Ovary (tissue), 9 donors: Measurements from ENCODE around the gene CNDP2. TPM values are rescaled to one million over a fixed set of nuclear protein-coding genes. Genes with fewer than 3 reads are reported as not detected.

Source experiments
- DNase-seq, 5 donors: peaks; one replicate each; pipeline ENCODE4 v3.0.0-alpha.2; 2019 to 2020
- H3K27ac ChIP-seq, 2 donors: fragments of 200-600 bp; one replicate each; pipeline versions ENCODE4 v1.5.1 to v1.8.0; 2019 to 2022
- H3K27me3 ChIP-seq: fragments of 200-600 bp; one replicate; pipeline ENCODE4 v1.8.0; 2022
- H3K36me3 ChIP-seq: fragments of 200-600 bp; sonication (generic); one replicate; pipeline ENCODE4 v1.5.1; 2019
- H3K4me1 ChIP-seq: one replicate; pipeline ENCODE4 v1.8.1; 2013; ENCODE audit warnings: mild to moderate bottlenecking, moderate library complexity; ENCODE audit not compliant: insufficient read depth
- H3K4me3 ChIP-seq: fragments of 200-600 bp; sonication (generic); one replicate; pipeline ENCODE4 v1.5.1; 2017
- H3K9me3 ChIP-seq, 2 donors: fragments of 200-600 bp in 1 of 2; sonication (generic) in 1 of 2; one replicate each; pipeline versions ENCODE4 v1.5.1 to v1.8.1; 2013 to 2019; ENCODE audit warnings: mild to moderate bottlenecking in 1 of 2, moderate library complexity in 1 of 2
- CTCF ChIP-seq, 3 donors: fragments of 450-650 bp in 2 of 3; fragments of 200-600 bp in 1 of 3; IDR thresholded peaks; one replicate each; pipeline versions ENCODE4 v1.5.1 to v1.8.0; 2016 to 2022; ENCODE audit warnings: antibody characterized with exemption in 3 of 3, mild to moderate bottlenecking in 1 of 3
- EP300 ChIP-seq: sonication (generic); formaldehyde crosslinking; IDR thresholded peaks from one replicate; pipeline ENCODE4 v1.6.1; 2017; ENCODE audit warnings: antibody characterized with exemption
- POLR2A ChIP-seq: fragments of 450-650 bp; IDR thresholded peaks from one replicate; pipeline ENCODE4 v1.6.1; 2017; ENCODE audit warnings: antibody characterized with exemption, mild to moderate bottlenecking, moderate library complexity
- WGBS, 3 donors: extraction: QIAGEN DNeasy Blood & Tissue Kit in 1 of 3; methylation state at CpG; one replicate each; pipeline versions ENCODE4 v1.1.5 to v1.1.7; 2013 to 2017; 5-methylcytosine and 5-hydroxymethylcytosine counted together
- intact Hi-C, 4 donors: fragments of 100-400 bp; cut with DNase I; formaldehyde crosslinking; loops; one replicate each; pipeline versions ENCODE4 v1.11.0 to v1.15.1; 2022 to 2023
- polyA plus RNA-seq, 2 donors: library from polyadenylated mRNA; stranded (reverse); fragments of 200-250 nt in 1 of 2; fragments of 350-450 nt in 1 of 2; fragmentation: Illumina TruSeq in 1 of 2; extraction: RNeasy Lipid Tissue Mini Kit (QIAGEN cat#74804) in 1 of 2; gene quantifications; one replicate each; pipeline ENCODE4 v1.2.3, GENCODE V29; 2013 to 2014
- total RNA-seq, 7 donors: library from RNA; depleted of rRNA in 2 of 7; stranded (reverse); fragments of >200 nt in 2 of 7; fragmentation: NEBNext Ultra II Directional in 3 of 7; extraction: Animal tissue kit (Norgen Biotek cat#: 25700) in 3 of 7; gene quantifications; one replicate each; pipeline versions ENCODE4 v1.1.0 to v1.2.4, GENCODE V29; 2016 to 2023
- donor health status: DM: no; HTN: no; CAD: no; lungs with moderate emphysema.
- donor health status: DM: no; HTN: no; CAD: no.
- donor health status: Bipolar disorder and iron deficiency.
- donor health status: DM: yes; HTN: yes; CAD: no.
- donor health status: DM: no; HTN: no; CAD: no.
- donor health status: DM: yes; HTN: yes; CAD: no.

The CNDP2 gene
- total and polyA plus RNA-seq, 9 donors = 28.1 to 119 (median 91.7) TPM

GRCh38 chr18:74567822-74568221, 71.7 kb downstream of the CNDP2 start:
- WGBS, 3 donors = 66 to 68% (median 67%) methylated on average over 7 of the region's 7 CpGs
- H3K27me3 ChIP-seq = no peaks in the 10 kb centered on the region
- no peak overlapping the region for H3K27ac ChIP-seq
- H3K9me3 ChIP-seq = no peaks in the 10 kb centered on the region
- intact Hi-C loops = no loop called here
- H3K4me1 ChIP-seq = no peaks in the 10 kb centered on the region
- no peaks in the 10 kb centered on the region for H3K36me3 ChIP-seq
- TF ChIP-seq CTCF (IDR thresholded peaks at IDR 0.05) (no peak), POLR2A (no peak), EP300 (no peak)
- DNase-seq = no peak
- no peak overlapping the region for H3K4me3 ChIP-seq

- no peaks in the 10 kb centered on the region for H3K27me3 ChIP-seq
- intact Hi-C loops = no loop called here
- H3K4me1 ChIP-seq = no peaks in the 10 kb centered on the region
- no peak for DNase-seq
- no peak overlapping the region for H3K4me3 ChIP-seq
- no peaks in the 10 kb centered on the region for H3K9me3 ChIP-seq
- H3K27ac ChIP-seq = no peak overlapping the region
- TF ChIP-seq EP300 (no peak), POLR2A (no peak), CTCF (IDR thresholded peaks at IDR 0.05) (no peak)
- 77 to 85% (median 81%) methylated on average over 4 of the region's 4 CpGs for WGBS, 3 donors
- no peaks in the 10 kb centered on the region for H3K36me3 ChIP-seq
These were observed 73.2 kb downstream of the CNDP2 start for GRCh38 chr18:74569401-74569800.

GRCh38 chr18:74570266-74570665, 74.1 kb downstream of the CNDP2 start:
- TF ChIP-seq CTCF (IDR thresholded peaks at IDR 0.05) = no peak
- no peak for TF ChIP-seq POLR2A
- TF ChIP-seq EP300 = no peak
- DNase-seq = no peak
- no peaks in the 10 kb centered on the region for H3K27me3 ChIP-seq
- intact Hi-C loops = no loop called here
- H3K36me3 ChIP-seq = no peaks in the 10 kb centered on the region
- H3K27ac ChIP-seq = no peak overlapping the region
- H3K4me3 ChIP-seq = no peak overlapping the region
- H3K9me3 ChIP-seq = no peaks in the 10 kb centered on the region
- 51 to 66% (median 56%) methylated on average over 4 of the region's 4 CpGs for WGBS, 3 donors
- H3K4me1 ChIP-seq = no peaks in the 10 kb centered on the region

- TF ChIP-seq POLR2A (no peak), CTCF (IDR thresholded peaks at IDR 0.05) (no peak), EP300 (no peak)
- intact Hi-C loops = no loop called here
- no peak overlapping the region for H3K27ac ChIP-seq
- DNase-seq = no peak
- no peaks in the 10 kb centered on the region for H3K36me3 ChIP-seq
- H3K9me3 ChIP-seq = no peaks in the 10 kb centered on the region
- no peaks in the 10 kb centered on the region for H3K4me1 ChIP-seq
- H3K27me3 ChIP-seq = no peaks in the 10 kb centered on the region
- WGBS, 3 donors = 77 to 91% (median 81%) methylated on average over 12 of the region's 12 CpGs
- H3K4me3 ChIP-seq = no peak overlapping the region
These were observed 75.9 kb downstream of the CNDP2 start for GRCh38 chr18:74571895-74572680.
